ENCODE results near the gene SND1.

The SND1 gene

GRCh38 chr7:128074336-128074735 lies 422.3 kb downstream of the SND1 start:
- DNase-seq (ENCODE audit: low spot score) = no peak

- no peak for DNase-seq (ENCODE audit: low spot score)
Observed at GRCh38 chr7:128074736-128075135, 422.7 kb downstream of the SND1 start.

GRCh38 chr7:128075242-128076095 lies 423.5 kb downstream of the SND1 start:
- no peak for DNase-seq (ENCODE audit: low spot score)

- no peak for DNase-seq (ENCODE audit: low spot score)
Observed at GRCh38 chr7:128076196-128076795, 424.3 kb downstream of the SND1 start.

GRCh38 chr7:128076796-128077271 lies 424.8 kb downstream of the SND1 start:
- no peak for DNase-seq (ENCODE audit: low spot score)

- DNase-seq (ENCODE audit: low spot score) = no peak
Observed at GRCh38 chr7:128078309-128078708, 426.3 kb downstream of the SND1 start.

- no peak for DNase-seq (ENCODE audit: low spot score)
Observed at GRCh38 chr7:128080169-128080568, 428.2 kb downstream of the SND1 start.

GRCh38 chr7:128081351-128081750 lies 429.4 kb downstream of the SND1 start:
- DNase-seq (ENCODE audit: low spot score) = no peak

GRCh38 chr7:128081808-128082207 lies 429.8 kb downstream of the SND1 start:
- DNase-seq (ENCODE audit: low spot score) = no peak

- DNase-seq (ENCODE audit: low spot score) = no peak
Observed at GRCh38 chr7:128082431-128082830, 430.4 kb downstream of the SND1 start.

GRCh38 chr7:128084896-128085608 lies 433.1 kb downstream of the SND1 start:
- DNase-seq (ENCODE audit: low spot score) = no peak

GRCh38 chr7:128090492-128090891 lies 438.5 kb downstream of the SND1 start:
- no peak for DNase-seq (ENCODE audit: low spot score)

GRCh38 chr7:128091106-128091505 lies 439.1 kb downstream of the SND1 start:
- no peak for DNase-seq (ENCODE audit: low spot score)

- no peak for DNase-seq (ENCODE audit: low spot score)
Observed at GRCh38 chr7:128092221-128092620, 440.2 kb downstream of the SND1 start.

- no peak for DNase-seq (ENCODE audit: low spot score)
Observed at GRCh38 chr7:128093614-128094570, 441.9 kb downstream of the SND1 start.

- no peak for DNase-seq (ENCODE audit: low spot score)
Observed at GRCh38 chr7:128094686-128095085, 442.7 kb downstream of the SND1 start.

GRCh38 chr7:128097211-128097731 lies 445.3 kb downstream of the SND1 start:
- DNase-seq (ENCODE audit: low spot score) = no peak

GRCh38 chr7:128098629-128099028 lies 446.6 kb downstream of the SND1 start:
- DNase-seq (ENCODE audit: low spot score) = no peak

GRCh38 chr7:128099204-128099671 lies 447.2 kb downstream of the SND1 start:
- DNase-seq (ENCODE audit: low spot score) = no peak

- no peak for DNase-seq (ENCODE audit: low spot score)
Observed at GRCh38 chr7:128100225-128100948, 448.4 kb downstream of the SND1 start.

All from globus pallidus (tissue), 1 donor.